MCF 10A (cell line): Measurements from ENCODE around the gene MMP13. TPM values are rescaled to one million over a fixed set of nuclear protein-coding genes. Genes with fewer than 3 reads are reported as not detected.
A peak's percentile ranks its signal among the peaks of the same experiment; 100 is the strongest.

Experiments used
- BruUV-seq: library from RNA; stranded (reverse); fragments of 400-500 nt; replicated peaks from 2 replicates; lab custom pipeline; 2021; lab: Mats Ljungman, UMichigan
- CTCF ChIA-PET: fragments of 300-600 bp; sonication (Branson Sonifier 250); formaldehyde crosslinking; extraction: SDS; loops from one replicate; lab custom pipeline; 2021; ENCODE audit warnings: antibody characterized with exemption, inconsistent platforms; lab: Yijun Ruan, JAX
- POLR2A ChIA-PET: fragments of 300-600, 350-650 bp; sonication (Branson Sonifier 250); formaldehyde crosslinking; extraction: SDS; loops from one replicate; lab custom pipeline; 2020; ENCODE audit warnings: antibody characterized with exemption, inconsistent platforms; lab: Yijun Ruan, JAX
- DNase-seq: peaks from one replicate; pipeline ENCODE4 v3.0.0-alpha.2; 2018; ENCODE audit not compliant: unreplicated experiment
- H3K27ac Mint-ChIP-seq: one replicate; pipeline ENCODE4 v1.8.0; 2022; ENCODE audit warnings: mild to moderate bottlenecking, low read depth, mixed read lengths; ENCODE audit not compliant: unreplicated experiment
- H3K27me3 Mint-ChIP-seq: one replicate; pipeline ENCODE4 v1.8.0; 2022; ENCODE audit warnings: mixed read lengths; ENCODE audit not compliant: insufficient read depth, unreplicated experiment
- H3K36me3 Mint-ChIP-seq: one replicate; pipeline ENCODE4 v1.8.0; 2022; ENCODE audit warnings: mild to moderate bottlenecking, moderate library complexity, mixed read lengths; ENCODE audit not compliant: insufficient read depth, unreplicated experiment
- H3K4me1 Mint-ChIP-seq: one replicate; pipeline ENCODE4 v1.8.0; 2022; ENCODE audit warnings: mixed read lengths; ENCODE audit not compliant: insufficient read depth, unreplicated experiment
- H3K4me3 Mint-ChIP-seq: one replicate; pipeline ENCODE4 v1.8.0; 2022; ENCODE audit warnings: mild to moderate bottlenecking, moderate library complexity, mixed read lengths; ENCODE audit not compliant: unreplicated experiment
- H3K9me3 Mint-ChIP-seq: one replicate; pipeline ENCODE4 v1.8.0; 2022; ENCODE audit warnings: mixed read lengths; ENCODE audit not compliant: unreplicated experiment
- intact Hi-C: fragments of 100-400 bp; cut with micrococcal nuclease; formaldehyde crosslinking; loops from 2 replicates; pipeline ENCODE4 v1.14.1; 2022
- total RNA-seq: library from RNA; stranded (reverse); gene quantifications from 2 replicates; pipeline ENCODE4 v1.2.3, GENCODE V29; 2022
- TF ChIP-seq, protein P1 (sequence below): fragments of 200-600 bp; IDR thresholded peaks from one replicate; pipeline ENCODE4 v1.8.0; 2022; ENCODE audit warnings: antibody characterized with exemption, mild to moderate bottlenecking; ENCODE audit not compliant: unreplicated experiment

MMP13 gene
- total RNA-seq, 1 experiment from 2014 or later: not detected

DNA sequence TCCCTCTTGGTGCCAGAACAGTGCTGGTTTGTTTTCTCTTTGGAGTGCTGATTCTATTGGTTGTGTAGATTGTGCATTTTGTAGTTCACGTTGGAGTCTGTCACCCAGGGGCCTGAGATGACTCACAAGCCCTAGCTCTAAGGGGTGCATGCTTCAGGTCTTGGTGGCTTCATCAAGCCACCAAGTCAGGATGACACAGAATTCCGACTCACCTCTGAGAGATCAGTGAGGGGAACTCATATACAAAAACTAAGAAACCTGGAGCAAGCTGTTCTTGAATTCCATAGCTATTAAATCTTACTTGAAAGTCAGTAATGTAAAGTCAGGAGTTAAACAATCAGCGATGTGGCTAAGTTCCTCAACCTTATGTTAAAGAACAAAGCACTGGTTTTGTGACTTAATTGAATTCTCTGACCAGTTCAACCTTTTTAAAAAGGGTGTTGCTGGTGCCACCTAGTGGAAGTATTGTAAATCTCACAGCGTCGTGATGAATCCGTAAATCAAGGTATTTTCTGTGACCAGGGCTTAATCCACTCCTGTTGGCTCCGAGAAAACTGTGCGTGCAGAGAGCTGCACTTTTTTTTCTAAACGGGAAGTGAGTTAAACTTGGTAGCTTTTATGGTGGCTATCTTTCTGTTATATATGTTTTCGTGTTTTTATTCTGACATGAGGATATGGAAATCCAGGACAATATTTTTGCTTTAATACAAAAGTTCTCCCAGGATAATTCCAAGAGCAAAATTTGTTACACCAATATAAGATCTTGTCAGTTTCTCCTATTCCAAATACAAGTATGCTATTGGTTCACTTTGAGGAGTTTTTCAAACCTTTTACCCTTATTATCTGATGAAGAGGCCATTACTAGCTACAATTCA lies 14.6 kb downstream of the MMP13 start:
- Mint-ChIP-seq H3K36me3 (no peaks in the 10 kb centered on the region), H3K9me3 (no peaks in the 10 kb centered on the region), H3K4me3 (no peak overlapping the region), H3K4me1 (no peaks in the 10 kb centered on the region), H3K27ac (no peak overlapping the region), H3K27me3 (no peaks in the 10 kb centered on the region)
- TF ChIP-seq, protein P1, sequence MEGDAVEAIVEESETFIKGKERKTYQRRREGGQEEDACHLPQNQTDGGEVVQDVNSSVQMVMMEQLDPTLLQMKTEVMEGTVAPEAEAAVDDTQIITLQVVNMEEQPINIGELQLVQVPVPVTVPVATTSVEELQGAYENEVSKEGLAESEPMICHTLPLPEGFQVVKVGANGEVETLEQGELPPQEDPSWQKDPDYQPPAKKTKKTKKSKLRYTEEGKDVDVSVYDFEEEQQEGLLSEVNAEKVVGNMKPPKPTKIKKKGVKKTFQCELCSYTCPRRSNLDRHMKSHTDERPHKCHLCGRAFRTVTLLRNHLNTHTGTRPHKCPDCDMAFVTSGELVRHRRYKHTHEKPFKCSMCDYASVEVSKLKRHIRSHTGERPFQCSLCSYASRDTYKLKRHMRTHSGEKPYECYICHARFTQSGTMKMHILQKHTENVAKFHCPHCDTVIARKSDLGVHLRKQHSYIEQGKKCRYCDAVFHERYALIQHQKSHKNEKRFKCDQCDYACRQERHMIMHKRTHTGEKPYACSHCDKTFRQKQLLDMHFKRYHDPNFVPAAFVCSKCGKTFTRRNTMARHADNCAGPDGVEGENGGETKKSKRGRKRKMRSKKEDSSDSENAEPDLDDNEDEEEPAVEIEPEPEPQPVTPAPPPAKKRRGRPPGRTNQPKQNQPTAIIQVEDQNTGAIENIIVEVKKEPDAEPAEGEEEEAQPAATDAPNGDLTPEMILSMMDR: peak; percentile 75
- ChIA-PET CTCF (interaction anchor here (0.5 to 3.9 kb wide), 64 partner anchors 9 to 518 kb away, joined by 3 to 77 read pairs (median 4); partner anchors contain the start of gene MMP10), POLR2A (interaction anchor here (0.6 to 2.9 kb wide), 7 partner anchors 9 to 129 kb away, joined by 3 to 11 read pairs (median 4); no protein-coding TSS in a partner anchor)
- peak; percentile 80 for DNase-seq
- intact Hi-C loops: loop anchor here (1.0 to 2.0 kb wide), 4 partner anchors 26 to 208 kb away; no protein-coding TSS in a partner anchor
- BruUV-seq: no TSS peak

DNA sequence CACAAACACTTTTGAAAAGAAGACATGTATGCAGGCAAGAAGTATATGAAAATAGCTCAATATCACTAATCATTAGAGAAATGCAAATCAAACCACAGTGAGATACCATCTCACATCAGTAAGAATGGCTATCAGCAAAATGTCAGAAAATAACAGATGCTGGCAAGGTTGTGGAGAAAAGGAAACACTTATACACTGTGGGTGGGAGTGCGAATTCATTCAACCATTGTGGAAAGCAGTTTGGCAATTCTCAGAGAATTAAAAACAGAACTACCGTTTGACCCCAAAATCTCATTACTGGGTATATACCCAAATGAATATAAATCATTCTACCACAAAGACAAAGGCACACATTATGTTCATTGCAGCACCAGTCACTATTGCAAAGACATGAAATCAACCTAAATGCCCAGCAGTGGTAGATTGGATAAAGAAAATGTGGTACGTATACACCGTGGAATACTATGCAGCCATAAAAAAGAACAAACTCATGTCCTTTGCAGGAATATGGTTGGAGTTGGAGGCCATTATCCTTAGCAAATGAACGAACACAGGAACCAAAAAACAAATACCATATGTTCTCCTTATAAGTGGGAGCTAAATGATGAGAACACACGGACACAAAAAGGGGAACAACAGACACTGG lies 18.5 kb downstream of the MMP13 start:
- BruUV-seq: no TSS peak
- Mint-ChIP-seq H3K36me3 (no peaks in the 10 kb centered on the region), H3K27me3 (no peaks in the 10 kb centered on the region), H3K27ac (no peak overlapping the region), H3K4me1 (no peaks in the 10 kb centered on the region), H3K4me3 (no peak overlapping the region), H3K9me3 (no peaks in the 10 kb centered on the region)
- TF ChIP-seq, protein P1: no peak
- ChIA-PET POLR2A (interaction anchor here (0.5 to 1.6 kb wide), 3 partner anchors 11 to 25 kb away, joined by 3 to 4 read pairs (median 3); no protein-coding TSS in a partner anchor), CTCF (interaction anchor here (0.7 to 4.9 kb wide), 7 partner anchors 10 to 203 kb away, joined by 3 to 29 read pairs (median 5); no protein-coding TSS in a partner anchor)
- no peak for DNase-seq
- intact Hi-C loops: no loop called here

DNA sequence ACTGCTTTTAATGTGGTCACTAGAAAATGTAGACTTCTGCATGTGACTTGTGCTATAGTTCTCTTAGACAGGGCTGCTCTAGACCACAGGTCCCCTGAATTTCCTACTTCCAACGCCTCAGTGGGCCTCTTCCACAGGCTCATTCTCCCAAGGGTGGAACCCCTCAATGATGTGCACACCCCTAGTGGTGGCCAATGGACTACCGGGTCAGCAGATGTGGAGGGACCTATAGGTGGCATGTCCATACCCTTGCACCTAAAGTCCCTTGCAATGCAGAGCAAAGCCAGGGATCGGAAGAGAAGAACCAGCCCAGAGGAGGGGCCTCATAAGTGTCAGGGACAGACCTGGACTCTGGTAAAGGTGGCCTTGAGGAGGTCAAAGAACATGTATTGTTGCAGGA lies 20.0 kb downstream of the MMP13 start:
- H3K4me1 Mint-ChIP-seq: no peaks in the 10 kb centered on the region
- no peak for DNase-seq
- TF ChIP-seq, protein P1: no peak
- no TSS peak for BruUV-seq
- H3K27ac Mint-ChIP-seq: no peak overlapping the region
- intact Hi-C loops: no loop called here
- no peaks in the 10 kb centered on the region for H3K27me3 Mint-ChIP-seq
- CTCF ChIA-PET: interaction anchor here (0.6 to 4.9 kb wide), 8 partner anchors 9 to 647 kb away, joined by 3 to 29 read pairs (median 4); no protein-coding TSS in a partner anchor
- H3K9me3 Mint-ChIP-seq: no peaks in the 10 kb centered on the region
- no peak overlapping the region for H3K4me3 Mint-ChIP-seq
- no peaks in the 10 kb centered on the region for H3K36me3 Mint-ChIP-seq
- POLR2A ChIA-PET: no interaction called here

DNA sequence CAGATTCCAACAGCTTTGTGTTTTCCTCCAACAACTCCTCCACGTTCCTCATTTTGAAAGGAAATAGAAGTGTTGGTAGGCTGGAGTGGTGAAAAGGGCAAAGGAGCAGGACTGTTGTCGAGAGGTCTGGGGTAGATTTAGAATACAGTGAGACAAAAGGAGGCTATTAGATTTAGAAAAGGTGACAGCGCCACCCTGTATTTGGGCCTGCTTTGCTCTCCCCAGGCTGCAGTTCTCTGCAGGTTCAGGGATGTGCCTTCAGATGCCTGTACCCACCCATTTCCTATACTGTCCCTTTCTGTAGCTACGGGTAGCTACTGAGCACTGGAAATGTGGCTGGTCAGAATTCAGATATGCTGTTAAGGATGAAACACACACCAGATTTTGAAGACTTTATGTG lies 20.8 kb downstream of the MMP13 start:
- no peaks in the 10 kb centered on the region for H3K4me1 Mint-ChIP-seq
- no peaks in the 10 kb centered on the region for H3K36me3 Mint-ChIP-seq
- H3K27ac Mint-ChIP-seq: no peak overlapping the region
- H3K4me3 Mint-ChIP-seq: no peak overlapping the region
- no peaks in the 10 kb centered on the region for H3K9me3 Mint-ChIP-seq
- no TSS peak for BruUV-seq
- ChIA-PET POLR2A (no interaction called here), CTCF (interaction anchor here (0.9 to 4.9 kb wide), 6 partner anchors 10 to 201 kb away, joined by 3 to 29 read pairs (median 8); no protein-coding TSS in a partner anchor)
- intact Hi-C loops: no loop called here
- DNase-seq: no peak
- TF ChIP-seq, protein P1: no peak
- no peaks in the 10 kb centered on the region for H3K27me3 Mint-ChIP-seq
